Hematopoietic multipotent progenitor cell treated with erythropoietin and hydrocortisone succinate and interleukin-3 and kit ligand, for 4 days (in vitro differentiated cells): Measurements from ENCODE around the gene PTDSS2.
"Not testable (repeated sequence)": the region's sequence is repeated elsewhere in the genome, so short reads cannot be mapped to it uniquely, and the experiment has no call there.

ENCODE experiments used
- DNase-seq: peaks from one replicate; pipeline ENCODE4 v3.0.0-alpha.2; 2015

The PTDSS2 gene

DNA sequence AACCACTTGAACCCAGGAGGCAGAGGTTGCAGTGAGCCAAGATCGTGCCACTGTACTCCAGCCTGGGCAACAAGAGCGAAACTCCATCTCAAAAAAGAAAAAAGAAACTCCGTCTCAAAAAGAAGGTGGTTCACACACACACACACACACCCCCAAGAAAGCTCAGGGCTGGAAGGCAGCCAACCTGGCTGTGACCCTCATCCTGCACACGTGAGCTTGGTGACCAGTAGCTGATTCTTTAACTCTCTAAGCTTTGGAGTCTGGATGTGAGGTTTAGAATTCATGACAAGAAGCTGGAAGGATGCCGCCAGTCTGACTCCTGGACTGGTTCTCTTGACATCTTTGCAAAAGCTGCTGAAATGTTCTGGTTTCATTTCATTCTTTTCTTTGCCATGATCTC lies 58.9 kb downstream of the PTDSS2 start:
- no peak for DNase-seq

DNA sequence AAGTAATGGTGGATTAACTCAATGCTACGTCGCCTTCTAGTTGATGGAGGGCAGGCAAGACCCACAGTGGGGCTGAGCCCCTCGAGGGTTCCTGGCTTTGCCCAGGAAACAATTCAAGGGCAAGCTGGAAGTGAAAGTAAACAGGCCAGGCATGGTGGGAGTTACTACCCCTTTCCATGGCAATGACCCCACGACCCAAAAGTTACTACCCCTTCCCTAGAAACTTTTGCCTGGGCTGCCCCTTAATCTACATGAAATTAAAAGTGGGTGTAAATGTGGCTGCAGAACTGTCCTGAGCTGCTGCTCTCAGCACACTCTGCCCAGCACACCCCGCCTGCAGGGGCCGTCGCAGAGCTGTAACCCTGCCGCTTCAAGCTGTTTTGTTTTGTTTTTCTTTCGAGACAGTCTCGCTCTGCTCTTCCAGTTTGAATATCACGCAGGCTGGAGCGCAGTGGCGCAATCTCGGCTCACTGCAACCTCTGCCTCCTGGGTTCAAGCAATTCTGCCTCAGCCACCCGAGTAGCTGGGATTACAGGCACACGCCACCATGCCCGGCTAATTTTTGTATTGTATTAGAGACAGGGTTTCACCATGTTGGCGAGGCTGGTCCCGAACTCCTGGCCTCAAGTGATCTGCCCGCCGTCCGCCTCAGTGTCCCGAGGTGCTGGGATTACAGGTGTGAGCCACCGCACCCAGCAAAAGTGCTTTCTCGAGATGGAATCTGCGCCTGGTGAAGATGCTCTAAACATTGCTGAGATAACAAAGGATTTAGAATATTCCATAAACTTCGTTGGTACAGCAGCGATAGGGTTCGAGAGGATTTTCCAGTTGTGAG lies 62.9 kb downstream of the PTDSS2 start:
- DNase-seq, result no peak

GRCh38 chr11:514606-515005 lies 64.5 kb downstream of the PTDSS2 start:
- DNase-seq, result no peak

DNA sequence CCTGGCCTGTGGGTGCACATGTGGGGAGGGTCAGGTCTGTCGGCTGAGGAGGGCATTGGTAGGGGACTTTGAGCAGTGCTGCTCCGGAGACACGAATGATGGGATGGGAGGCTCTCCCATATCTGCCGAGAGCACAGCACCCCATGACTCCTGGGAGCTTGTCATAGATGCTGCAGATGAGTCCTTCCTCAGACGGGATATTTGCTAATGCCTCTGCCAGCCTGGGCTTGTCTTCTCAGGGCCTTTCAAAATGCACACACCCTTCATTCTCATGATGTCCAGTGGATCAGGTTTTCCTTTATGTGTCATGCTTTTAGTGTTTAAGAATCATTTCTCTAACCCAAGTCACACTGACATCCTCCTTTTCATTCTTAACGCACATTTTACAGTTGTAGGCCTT lies 65.1 kb downstream of the PTDSS2 start:
- DNase-seq, result no peak

DNA sequence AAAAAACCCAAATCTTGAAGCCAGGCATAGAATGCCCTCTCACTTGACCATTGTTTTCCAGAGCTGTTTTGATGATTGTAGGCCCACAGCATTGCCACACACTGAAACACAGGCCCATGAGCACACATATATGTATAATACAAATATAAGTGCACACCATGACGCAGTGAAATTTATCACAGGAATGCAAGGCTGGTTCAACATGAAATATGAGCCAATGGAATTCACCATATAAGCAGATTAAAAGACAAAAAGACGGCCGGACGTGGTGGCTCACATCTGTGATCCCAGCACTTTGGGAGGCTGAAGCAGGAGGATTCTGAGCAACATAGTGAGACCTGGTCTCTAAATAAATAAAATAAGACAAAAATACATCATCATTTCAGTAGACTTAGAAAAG lies 66.3 kb downstream of the PTDSS2 start:
- no peak for DNase-seq

- DNase-seq, result not testable (repeated sequence)
Observed at GRCh38 chr11:516918-517685, 67.0 kb downstream of the PTDSS2 start.

- DNase-seq, result peak; percentile 95
Observed at GRCh38 chr11:518463-519202, 68.6 kb downstream of the PTDSS2 start.

DNA sequence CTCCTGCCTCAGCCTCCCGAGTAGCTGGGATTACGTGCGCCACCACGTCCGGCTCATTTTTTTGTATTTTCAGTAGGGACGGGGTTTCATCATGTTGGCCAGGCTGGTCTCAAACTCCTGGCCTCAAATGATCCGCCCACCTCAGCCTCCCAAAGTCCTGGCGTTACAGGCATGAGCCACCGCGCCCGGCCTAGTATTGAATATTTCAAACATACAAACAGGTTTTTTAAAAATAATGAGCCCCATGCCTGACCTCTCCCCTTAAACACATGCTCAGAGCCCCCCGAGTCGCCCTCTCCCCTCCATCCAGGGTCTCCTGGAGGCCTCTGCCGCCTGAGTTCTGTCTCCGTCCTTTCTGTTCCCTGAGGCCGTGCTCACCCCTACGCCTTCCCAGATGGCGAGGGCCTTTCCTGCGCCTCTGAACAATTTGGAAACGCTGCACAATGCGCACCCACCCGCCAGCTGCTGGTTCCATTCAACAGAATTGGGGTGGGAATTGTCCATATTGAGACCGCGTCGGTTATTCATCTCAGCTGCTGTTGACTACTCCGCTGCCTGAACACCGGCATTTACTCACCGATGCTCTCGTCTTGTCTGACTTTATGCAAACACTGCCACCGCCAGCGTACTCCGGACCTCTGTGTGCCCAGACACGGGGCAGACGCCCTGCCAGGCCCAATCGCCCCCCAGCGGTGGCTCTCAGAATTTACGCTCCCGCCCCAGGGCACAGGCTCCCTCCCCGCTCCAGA lies 70.5 kb downstream of the PTDSS2 start:
- DNase-seq, result peak; percentile 31

DNA sequence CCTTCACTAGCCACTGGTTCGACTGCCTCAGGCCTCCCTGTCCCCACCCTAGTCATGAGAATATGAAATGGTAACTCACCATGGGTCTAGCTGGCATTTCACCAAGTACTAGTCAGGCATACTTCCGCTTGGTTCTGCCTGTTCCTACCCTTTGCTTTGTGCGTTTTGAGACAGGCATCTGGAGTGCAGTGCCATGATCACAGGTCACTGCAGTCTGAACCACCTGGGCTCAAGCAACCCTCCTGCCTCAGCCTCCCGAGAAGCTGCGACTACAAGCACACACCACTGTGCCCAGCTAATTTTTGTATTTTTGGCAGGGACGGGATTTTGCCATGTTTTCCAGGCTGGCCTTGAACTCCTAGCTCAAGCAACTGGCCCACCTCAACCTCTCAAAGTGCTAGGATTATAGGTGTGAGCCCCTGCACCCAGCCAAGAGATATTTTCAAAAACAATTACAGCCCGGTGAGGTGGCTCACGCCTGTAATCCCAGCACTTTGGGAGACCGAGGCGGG lies 71.2 kb downstream of the PTDSS2 start:
- DNase-seq, result no peak

- no peak for DNase-seq
Observed at GRCh38 chr11:526192-526591, 76.1 kb downstream of the PTDSS2 start.

- no peak for DNase-seq
Observed at GRCh38 chr11:528166-528814, 78.2 kb downstream of the PTDSS2 start.

GRCh38 chr11:528815-529727 lies 79.0 kb downstream of the PTDSS2 start:
- DNase-seq, result no peak

GRCh38 chr11:529728-530411 lies 79.8 kb downstream of the PTDSS2 start:
- DNase-seq, result no peak

GRCh38 chr11:530960-531831 lies 81.1 kb downstream of the PTDSS2 start:
- DNase-seq, result no peak

DNA sequence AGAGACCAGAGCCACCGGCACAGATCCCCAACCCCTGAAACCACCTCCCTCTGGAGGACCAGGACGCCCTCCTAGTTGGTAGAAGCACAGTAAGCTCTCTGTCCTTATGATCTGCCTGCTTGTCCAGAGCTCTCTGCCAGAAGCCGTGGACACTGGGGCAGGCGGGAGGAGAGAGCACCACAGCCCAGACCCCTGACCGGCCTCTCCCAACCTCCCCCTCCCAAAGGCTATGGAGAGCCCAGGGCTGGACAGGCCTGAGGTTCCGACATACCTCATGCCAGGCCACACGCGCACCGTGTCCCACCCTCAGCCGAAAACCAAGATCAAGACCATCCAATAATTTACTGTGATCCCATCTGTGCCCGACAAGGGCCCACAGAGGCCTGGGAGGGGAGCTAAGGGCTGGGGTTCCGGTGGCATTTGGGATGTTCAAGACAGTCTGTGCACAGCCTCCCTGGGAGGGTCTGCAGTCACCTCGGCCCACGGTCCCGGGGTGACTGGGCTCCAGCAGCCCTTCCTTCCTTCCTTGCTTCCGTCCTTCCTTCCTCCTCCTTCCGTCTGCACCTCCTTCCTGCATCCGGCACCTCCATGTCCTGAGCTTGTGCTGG lies 81.9 kb downstream of the PTDSS2 start:
- no peak for DNase-seq

DNA sequence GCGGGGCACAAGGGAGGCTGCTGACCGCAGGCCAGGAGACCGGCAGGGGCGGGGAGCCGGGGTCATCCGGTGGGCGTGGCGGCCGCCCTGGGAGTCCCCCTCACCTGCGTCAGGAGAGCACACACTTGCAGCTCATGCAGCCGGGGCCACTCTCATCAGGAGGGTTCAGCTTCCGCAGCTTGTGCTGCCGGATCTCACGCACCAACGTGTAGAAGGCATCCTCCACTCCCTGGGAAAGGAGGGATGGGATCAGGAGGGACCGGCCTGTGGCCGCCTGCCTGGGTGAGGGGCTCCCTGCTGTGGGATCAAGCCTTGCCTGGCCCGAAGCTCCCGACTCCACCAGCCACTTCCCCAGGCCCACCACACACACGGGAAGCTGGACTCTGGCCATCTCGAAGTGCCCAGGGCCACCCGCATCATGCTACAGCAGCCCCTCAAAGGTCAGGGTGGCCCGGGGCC lies 82.5 kb downstream of the PTDSS2 start:
- no peak for DNase-seq

GRCh38 chr11:532986-533585 lies 83.0 kb downstream of the PTDSS2 start:
- no peak for DNase-seq
